A549 (cell line): ENCODE results near the gene MTG1.

Experiments
- CHD4 ChIP-seq: fragments of 200-600 bp; sonication (generic); IDR thresholded peaks from 2 replicates; pipeline ENCODE4 v1.6.1; 2016; ENCODE audit warnings: antibody characterized with exemption, mild to moderate bottlenecking, borderline replicate concordance
- HES2 ChIP-seq: fragments of >200 bp; sonication (Bioruptor Twin); formaldehyde crosslinking; IDR thresholded peaks from 2 replicates; pipeline ENCODE4 v1.6.1; 2016
- MYC ChIP-seq: IDR thresholded peaks from 2 replicates; pipeline ENCODE4 v1.6.1; 2012; ENCODE audit warnings: mild to moderate bottlenecking, inconsistent platforms, low read length, improper control_type of control experiment, borderline replicate concordance
- POLR2A ChIP-seq: IDR thresholded peaks from 2 replicates; pipeline ENCODE4 v1.6.1; 2012; ENCODE audit warnings: mild to moderate bottlenecking, low read length
- TF ChIP-seq, protein P1 (sequence below): fragments of 450-650 bp; IDR thresholded peaks from 2 replicates; pipeline ENCODE4 v1.6.1; 2014; ENCODE audit warnings: antibody characterized with exemption
- TF ChIP-seq, protein P2 (sequence below): fragments of 250-450 bp; sonication (Bioruptor Pico); IDR thresholded peaks from 2 replicates; pipeline ENCODE4 v1.5.0; 2021; ENCODE audit warnings: mild to moderate bottlenecking, moderate library complexity, borderline replicate concordance
- TF ChIP-seq, protein P3 (sequence below): fragments of >200 bp; sonication (Bioruptor Twin); formaldehyde crosslinking; IDR thresholded peaks from 3 replicates; pipeline ENCODE4 v1.5.1; 2016
- TF ChIP-seq, protein P4 (sequence below): IDR thresholded peaks from 2 replicates; pipeline ENCODE4 v1.6.1; 2012
- TF ChIP-seq, protein P5 (sequence below): fragments of 200-600 bp; sonication (generic); IDR thresholded peaks from 2 replicates; pipeline ENCODE4 v1.6.1; 2016; ENCODE audit warnings: antibody characterized with exemption, mild to moderate bottlenecking, moderate library complexity

- TF ChIP-seq, protein P1, sequence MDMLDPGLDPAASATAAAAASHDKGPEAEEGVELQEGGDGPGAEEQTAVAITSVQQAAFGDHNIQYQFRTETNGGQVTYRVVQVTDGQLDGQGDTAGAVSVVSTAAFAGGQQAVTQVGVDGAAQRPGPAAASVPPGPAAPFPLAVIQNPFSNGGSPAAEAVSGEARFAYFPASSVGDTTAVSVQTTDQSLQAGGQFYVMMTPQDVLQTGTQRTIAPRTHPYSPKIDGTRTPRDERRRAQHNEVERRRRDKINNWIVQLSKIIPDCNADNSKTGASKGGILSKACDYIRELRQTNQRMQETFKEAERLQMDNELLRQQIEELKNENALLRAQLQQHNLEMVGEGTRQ: no peak
- TF ChIP-seq, protein P2, sequence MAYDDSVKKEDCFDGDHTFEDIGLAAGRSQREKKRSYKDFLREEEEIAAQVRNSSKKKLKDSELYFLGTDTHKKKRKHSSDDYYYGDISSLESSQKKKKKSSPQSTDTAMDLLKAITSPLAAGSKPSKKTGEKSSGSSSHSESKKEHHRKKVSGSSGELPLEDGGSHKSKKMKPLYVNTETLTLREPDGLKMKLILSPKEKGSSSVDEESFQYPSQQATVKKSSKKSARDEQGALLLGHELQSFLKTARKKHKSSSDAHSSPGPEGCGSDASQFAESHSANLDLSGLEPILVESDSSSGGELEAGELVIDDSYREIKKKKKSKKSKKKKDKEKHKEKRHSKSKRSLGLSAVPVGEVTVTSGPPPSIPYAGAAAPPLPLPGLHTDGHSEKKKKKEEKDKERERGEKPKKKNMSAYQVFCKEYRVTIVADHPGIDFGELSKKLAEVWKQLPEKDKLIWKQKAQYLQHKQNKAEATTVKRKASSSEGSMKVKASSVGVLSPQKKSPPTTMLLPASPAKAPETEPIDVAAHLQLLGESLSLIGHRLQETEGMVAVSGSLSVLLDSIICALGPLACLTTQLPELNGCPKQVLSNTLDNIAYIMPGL (CRISPR knock-in tag): no peak
- TF ChIP-seq CHD4 (no peak), POLR2A (no peak), MYC (no peak), HES2 (no peak)
- TF ChIP-seq, protein P3, sequence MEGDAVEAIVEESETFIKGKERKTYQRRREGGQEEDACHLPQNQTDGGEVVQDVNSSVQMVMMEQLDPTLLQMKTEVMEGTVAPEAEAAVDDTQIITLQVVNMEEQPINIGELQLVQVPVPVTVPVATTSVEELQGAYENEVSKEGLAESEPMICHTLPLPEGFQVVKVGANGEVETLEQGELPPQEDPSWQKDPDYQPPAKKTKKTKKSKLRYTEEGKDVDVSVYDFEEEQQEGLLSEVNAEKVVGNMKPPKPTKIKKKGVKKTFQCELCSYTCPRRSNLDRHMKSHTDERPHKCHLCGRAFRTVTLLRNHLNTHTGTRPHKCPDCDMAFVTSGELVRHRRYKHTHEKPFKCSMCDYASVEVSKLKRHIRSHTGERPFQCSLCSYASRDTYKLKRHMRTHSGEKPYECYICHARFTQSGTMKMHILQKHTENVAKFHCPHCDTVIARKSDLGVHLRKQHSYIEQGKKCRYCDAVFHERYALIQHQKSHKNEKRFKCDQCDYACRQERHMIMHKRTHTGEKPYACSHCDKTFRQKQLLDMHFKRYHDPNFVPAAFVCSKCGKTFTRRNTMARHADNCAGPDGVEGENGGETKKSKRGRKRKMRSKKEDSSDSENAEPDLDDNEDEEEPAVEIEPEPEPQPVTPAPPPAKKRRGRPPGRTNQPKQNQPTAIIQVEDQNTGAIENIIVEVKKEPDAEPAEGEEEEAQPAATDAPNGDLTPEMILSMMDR: no peak
- TF ChIP-seq, protein P4, sequence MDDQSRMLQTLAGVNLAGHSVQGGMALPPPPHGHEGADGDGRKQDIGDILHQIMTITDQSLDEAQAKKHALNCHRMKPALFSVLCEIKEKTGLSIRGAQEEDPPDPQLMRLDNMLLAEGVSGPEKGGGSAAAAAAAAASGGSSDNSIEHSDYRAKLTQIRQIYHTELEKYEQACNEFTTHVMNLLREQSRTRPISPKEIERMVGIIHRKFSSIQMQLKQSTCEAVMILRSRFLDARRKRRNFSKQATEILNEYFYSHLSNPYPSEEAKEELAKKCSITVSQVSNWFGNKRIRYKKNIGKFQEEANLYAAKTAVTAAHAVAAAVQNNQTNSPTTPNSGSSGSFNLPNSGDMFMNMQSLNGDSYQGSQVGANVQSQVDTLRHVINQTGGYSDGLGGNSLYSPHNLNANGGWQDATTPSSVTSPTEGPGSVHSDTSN: no peak
- TF ChIP-seq, protein P5, sequence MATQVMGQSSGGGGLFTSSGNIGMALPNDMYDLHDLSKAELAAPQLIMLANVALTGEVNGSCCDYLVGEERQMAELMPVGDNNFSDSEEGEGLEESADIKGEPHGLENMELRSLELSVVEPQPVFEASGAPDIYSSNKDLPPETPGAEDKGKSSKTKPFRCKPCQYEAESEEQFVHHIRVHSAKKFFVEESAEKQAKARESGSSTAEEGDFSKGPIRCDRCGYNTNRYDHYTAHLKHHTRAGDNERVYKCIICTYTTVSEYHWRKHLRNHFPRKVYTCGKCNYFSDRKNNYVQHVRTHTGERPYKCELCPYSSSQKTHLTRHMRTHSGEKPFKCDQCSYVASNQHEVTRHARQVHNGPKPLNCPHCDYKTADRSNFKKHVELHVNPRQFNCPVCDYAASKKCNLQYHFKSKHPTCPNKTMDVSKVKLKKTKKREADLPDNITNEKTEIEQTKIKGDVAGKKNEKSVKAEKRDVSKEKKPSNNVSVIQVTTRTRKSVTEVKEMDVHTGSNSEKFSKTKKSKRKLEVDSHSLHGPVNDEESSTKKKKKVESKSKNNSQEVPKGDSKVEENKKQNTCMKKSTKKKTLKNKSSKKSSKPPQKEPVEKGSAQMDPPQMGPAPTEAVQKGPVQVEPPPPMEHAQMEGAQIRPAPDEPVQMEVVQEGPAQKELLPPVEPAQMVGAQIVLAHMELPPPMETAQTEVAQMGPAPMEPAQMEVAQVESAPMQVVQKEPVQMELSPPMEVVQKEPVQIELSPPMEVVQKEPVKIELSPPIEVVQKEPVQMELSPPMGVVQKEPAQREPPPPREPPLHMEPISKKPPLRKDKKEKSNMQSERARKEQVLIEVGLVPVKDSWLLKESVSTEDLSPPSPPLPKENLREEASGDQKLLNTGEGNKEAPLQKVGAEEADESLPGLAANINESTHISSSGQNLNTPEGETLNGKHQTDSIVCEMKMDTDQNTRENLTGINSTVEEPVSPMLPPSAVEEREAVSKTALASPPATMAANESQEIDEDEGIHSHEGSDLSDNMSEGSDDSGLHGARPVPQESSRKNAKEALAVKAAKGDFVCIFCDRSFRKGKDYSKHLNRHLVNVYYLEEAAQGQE: no peak
Measured at GRCh38 chr10:133403784-133404183, 9.8 kb downstream of the MTG1 start.
